Measurements from ENCODE around the gene AFDN.

Gene AFDN

GRCh38 chr6:167877994-167878779 is 51.5 kb downstream of the AFDN start:
- DNase-seq (ENCODE audit: low read depth in 2 of 2), result no peak

- DNase-seq (ENCODE audit: low read depth in 2 of 2), result no peak
These were observed 52.9 kb downstream of the AFDN start for GRCh38 chr6:167879612-167880011.

GRCh38 chr6:167881327-167881726 is 54.6 kb downstream of the AFDN start:
- no peak for DNase-seq (ENCODE audit: low read depth in 2 of 2)

- no peak for DNase-seq (ENCODE audit: low read depth in 2 of 2)
These were observed 55.5 kb downstream of the AFDN start for GRCh38 chr6:167882244-167882643.

- no peak for DNase-seq (ENCODE audit: low read depth in 2 of 2)
These were observed 61.4 kb downstream of the AFDN start for GRCh38 chr6:167888098-167888497.

GRCh38 chr6:167892835-167893815 is 66.4 kb downstream of the AFDN start:
- DNase-seq (ENCODE audit: low read depth in 2 of 2), result no peak

- DNase-seq (ENCODE audit: low read depth in 2 of 2), result no peak
These were observed 68.3 kb downstream of the AFDN start for GRCh38 chr6:167894965-167895364.

GRCh38 chr6:167896648-167897047 is 69.9 kb downstream of the AFDN start:
- no peak for DNase-seq (ENCODE audit: low read depth in 2 of 2)

GRCh38 chr6:167898673-167899311 is 72.1 kb downstream of the AFDN start:
- DNase-seq (ENCODE audit: low read depth in 2 of 2), result no peak

- no peak for DNase-seq (ENCODE audit: low read depth in 2 of 2)
These were observed 78.1 kb downstream of the AFDN start for GRCh38 chr6:167904791-167905190.

- DNase-seq (ENCODE audit: low read depth in 2 of 2), result no peak
These were observed 80.2 kb downstream of the AFDN start for GRCh38 chr6:167906899-167907298.

GRCh38 chr6:167907837-167908681 is 81.3 kb downstream of the AFDN start:
- DNase-seq (ENCODE audit: low read depth in 2 of 2), result no peak

- no peak for DNase-seq (ENCODE audit: low read depth in 2 of 2)
These were observed 83.3 kb downstream of the AFDN start for GRCh38 chr6:167910007-167910406.

GRCh38 chr6:167910652-167911051 is 83.9 kb downstream of the AFDN start:
- no peak for DNase-seq (ENCODE audit: low read depth in 2 of 2)

- DNase-seq (ENCODE audit: low read depth in 2 of 2), result no peak
These were observed 85.8 kb downstream of the AFDN start for GRCh38 chr6:167912494-167912893.

- no peak for DNase-seq (ENCODE audit: low read depth in 2 of 2)
These were observed 87.0 kb downstream of the AFDN start for GRCh38 chr6:167913699-167914098.

- no peak for DNase-seq (ENCODE audit: low read depth in 2 of 2)
These were observed 88.4 kb downstream of the AFDN start for GRCh38 chr6:167915139-167915538.

GRCh38 chr6:167917551-167918154 is 90.9 kb downstream of the AFDN start:
- no peak for DNase-seq (ENCODE audit: low read depth in 2 of 2)

GRCh38 chr6:167918548-167919278 is 92.0 kb downstream of the AFDN start:
- no peak for DNase-seq (ENCODE audit: low read depth in 2 of 2)

GRCh38 chr6:167919349-167919748 is 92.6 kb downstream of the AFDN start:
- no peak for DNase-seq (ENCODE audit: low read depth in 2 of 2)

Data from stimulated activated CD4-positive, alpha-beta T cell treated with anti-CD3 and anti-CD28 coated beads, Interleukin-15, amount 100 ng/mL, for 48 hours (primary cell).